ENCODE data around the gene DYNLT2.
"Not testable (repeated sequence)": the region's sequence is repeated elsewhere in the genome, so short reads cannot be mapped to it uniquely, and the experiment has no call there.

Gene DYNLT2

GRCh38 chr6:169783401-169783800 is 32.0 kb upstream of the DYNLT2 start:
- DNase-seq = no peak

GRCh38 chr6:169782966-169783365 is 31.6 kb upstream of the DYNLT2 start:
- no peak for DNase-seq

GRCh38 chr6:169780571-169781091 is 29.3 kb upstream of the DYNLT2 start:
- DNase-seq = no peak

GRCh38 chr6:169779896-169780295 is 28.5 kb upstream of the DYNLT2 start:
- DNase-seq = no peak

- no peak for DNase-seq
Measured at GRCh38 chr6:169779092-169779815, 27.9 kb upstream of the DYNLT2 start.

- no peak for DNase-seq
Measured at GRCh38 chr6:169778646-169779045, 27.3 kb upstream of the DYNLT2 start.

- DNase-seq = no peak
Measured at GRCh38 chr6:169777896-169778295, 26.5 kb upstream of the DYNLT2 start.

- DNase-seq = no peak
Measured at GRCh38 chr6:169776379-169776778, 25.0 kb upstream of the DYNLT2 start.

GRCh38 chr6:169775321-169775720 is 23.9 kb upstream of the DYNLT2 start:
- DNase-seq = no peak

GRCh38 chr6:169774347-169774746 is 23.0 kb upstream of the DYNLT2 start:
- no peak for DNase-seq

GRCh38 chr6:169766921-169767736 is 15.8 kb upstream of the DYNLT2 start:
- no peak for DNase-seq

- DNase-seq = no peak
Measured at GRCh38 chr6:169766232-169766631, 14.9 kb upstream of the DYNLT2 start.

GRCh38 chr6:169765789-169766188 is 14.4 kb upstream of the DYNLT2 start:
- DNase-seq = not testable (repeated sequence)

GRCh38 chr6:169763881-169764280 is 12.5 kb upstream of the DYNLT2 start:
- no peak for DNase-seq

- DNase-seq = no peak
Measured at GRCh38 chr6:169763308-169763707, 11.9 kb upstream of the DYNLT2 start.

GRCh38 chr6:169755162-169755561 is 3.8 kb upstream of the DYNLT2 start:
- DNase-seq = no peak

GRCh38 chr6:169752074-169752623 is 777 bp upstream of the DYNLT2 start:
- DNase-seq = no peak

- DNase-seq = no peak
Measured at GRCh38 chr6:169746556-169746955, 4.8 kb downstream of the DYNLT2 start.

- DNase-seq = no peak
Measured at GRCh38 chr6:169745405-169745804, 6.0 kb downstream of the DYNLT2 start.

GRCh38 chr6:169741344-169741743 is 10.0 kb downstream of the DYNLT2 start:
- no peak for DNase-seq

GRCh38 chr6:169738976-169739529 is 12.3 kb downstream of the DYNLT2 start:
- DNase-seq = no peak

- peak; percentile 63 for DNase-seq
Measured at GRCh38 chr6:169738204-169738975, 13.0 kb downstream of the DYNLT2 start.

- no peak for DNase-seq
Measured at GRCh38 chr6:169729961-169730360, 21.4 kb downstream of the DYNLT2 start.

Measured in NCI-H2107 (cell line).